ENCODE data around the gene GADD45A.

GRCh38 chr1:67717876-67718275 is 32.9 kb downstream of the GADD45A start:
- TF ChIP-seq CTCF (IDR thresholded peaks at IDR 0.05; ENCODE audit: low read length) (no peak), EZH2 (optimal IDR thresholded peaks at IDR 0.05; ENCODE audit: low read depth, low read length) (no peak)
